OCI-LY3 (cell line): ENCODE measurements around the gene HYAL1.

Experiments used
- H2AFZ ChIP-seq: fragments of 200-600, 300-600 bp; shearing (Covaris generic); 2 replicates; pipeline ENCODE4 v1.6.0; 2014; ENCODE audit warnings: antibody characterized with exemption, low read depth, low read length
- H3K27ac ChIP-seq: fragments of 200-600, 300-600 bp; sonication (generic); 2 replicates; pipeline ENCODE4 v1.5.1; 2014; ENCODE audit warnings: mild to moderate bottlenecking, low read length, moderate library complexity, mixed read lengths
- H3K27me3 ChIP-seq: fragments of 200-600, 300-600 bp; sonication (generic); 2 replicates; pipeline ENCODE4 v1.6.1; 2014; ENCODE audit warnings: low read depth, low read length, mixed read lengths
- H3K36me3 ChIP-seq: fragments of 200-600, 300-600 bp; sonication (generic); replicated peaks from 2 replicates; pipeline ENCODE3; 2014; ENCODE audit warnings: low read depth, low read length, mixed read lengths
- H3K4me1 ChIP-seq: fragments of 300-600, 200-600 bp; sonication (generic); 2 replicates; pipeline ENCODE4 v1.6.1; 2014; ENCODE audit warnings: low read length, mixed read lengths
- H3K4me2 ChIP-seq: fragments of 200-600, 300-600 bp; sonication (generic); 2 replicates; pipeline ENCODE4 v1.6.1; 2014; ENCODE audit warnings: low read length, mixed read lengths
- H3K4me3 ChIP-seq: fragments of 300-600, 200-600 bp; sonication (generic); 2 replicates; pipeline ENCODE4 v1.5.1; 2014; ENCODE audit warnings: antibody characterized with exemption, mild to moderate bottlenecking, low read length, moderate library complexity
- H3K79me2 ChIP-seq: fragments of 300-600, 200-600 bp; shearing (Covaris generic); 2 replicates; pipeline ENCODE4 v1.6.1; 2014; ENCODE audit warnings: mild to moderate bottlenecking, low read length, mixed read lengths
- H3K9ac ChIP-seq: fragments of 300-600, 200-600 bp; shearing (Covaris generic); 2 replicates; pipeline ENCODE4 v1.6.0; 2014; ENCODE audit warnings: mild to moderate bottlenecking, low read length, moderate library complexity
- H3K9me3 ChIP-seq: fragments of 200-600, 300-600 bp; shearing (Covaris generic); 2 replicates; pipeline ENCODE4 v1.6.1; 2014; ENCODE audit warnings: low read length, mixed read lengths; ENCODE audit not compliant: insufficient read depth
- H4K20me1 ChIP-seq: fragments of 200-600, 300-600 bp; sonication (generic); 2 replicates; pipeline ENCODE4 v1.6.1; 2016; ENCODE audit warnings: low read length, mixed read lengths; ENCODE audit not compliant: insufficient read depth
- CTCF ChIP-seq: fragments of 200-600, 300-600 bp; sonication (generic); IDR thresholded peaks from 2 replicates; pipeline ENCODE4 v1.5.1; 2014; ENCODE audit warnings: antibody characterized with exemption, low read length, low read depth
- EZH2phosphoT487 ChIP-seq: fragments of 200-600 bp; shearing (Covaris generic); IDR thresholded peaks from 2 replicates; pipeline ENCODE4 v1.6.1; 2018; ENCODE audit warnings: antibody characterized with exemption, mixed run types, low read depth

HYAL1 gene

GRCh38 chr3:50327129-50327528 is 23.8 kb upstream of the HYAL1 start:
- TF ChIP-seq CTCF (no peak), EZH2phosphoT487 (no peak)
- Histone ChIP-seq H3K27ac (no peak overlapping the region), H3K4me3 (peak overlapping the region; percentile 91), H3K79me2 (peaks cover 29% of the 10 kb centered on the region), H3K27me3 (no peaks in the 10 kb centered on the region), H3K9ac (peak overlapping the region; percentile 81), H3K9me3 (no peaks in the 10 kb centered on the region), H3K4me1 (peaks cover 24% of the 10 kb centered on the region), H3K4me2 (peak overlapping the region; percentile 93), H3K36me3 (peaks cover 36% of the 10 kb centered on the region), H2AFZ (no peak overlapping the region), H4K20me1 (no peaks in the 10 kb centered on the region)

GRCh38 chr3:50326182-50326541 is 22.8 kb upstream of the HYAL1 start:
- no peaks in the 10 kb centered on the region for H4K20me1 ChIP-seq
- H3K4me2 ChIP-seq, result no peak overlapping the region
- TF ChIP-seq EZH2phosphoT487, result no peak
- TF ChIP-seq CTCF, result no peak
- H2AFZ ChIP-seq, result no peak overlapping the region
- no peaks in the 10 kb centered on the region for H3K27me3 ChIP-seq
- peaks cover 27% of the 10 kb centered on the region for H3K36me3 ChIP-seq
- H3K4me3 ChIP-seq, result no peak overlapping the region
- no peaks in the 10 kb centered on the region for H3K9me3 ChIP-seq
- H3K9ac ChIP-seq, result no peak overlapping the region
- H3K27ac ChIP-seq, result no peak overlapping the region
- H3K79me2 ChIP-seq, result peaks cover 19% of the 10 kb centered on the region
- H3K4me1 ChIP-seq, result peaks cover 28% of the 10 kb centered on the region

DNA sequence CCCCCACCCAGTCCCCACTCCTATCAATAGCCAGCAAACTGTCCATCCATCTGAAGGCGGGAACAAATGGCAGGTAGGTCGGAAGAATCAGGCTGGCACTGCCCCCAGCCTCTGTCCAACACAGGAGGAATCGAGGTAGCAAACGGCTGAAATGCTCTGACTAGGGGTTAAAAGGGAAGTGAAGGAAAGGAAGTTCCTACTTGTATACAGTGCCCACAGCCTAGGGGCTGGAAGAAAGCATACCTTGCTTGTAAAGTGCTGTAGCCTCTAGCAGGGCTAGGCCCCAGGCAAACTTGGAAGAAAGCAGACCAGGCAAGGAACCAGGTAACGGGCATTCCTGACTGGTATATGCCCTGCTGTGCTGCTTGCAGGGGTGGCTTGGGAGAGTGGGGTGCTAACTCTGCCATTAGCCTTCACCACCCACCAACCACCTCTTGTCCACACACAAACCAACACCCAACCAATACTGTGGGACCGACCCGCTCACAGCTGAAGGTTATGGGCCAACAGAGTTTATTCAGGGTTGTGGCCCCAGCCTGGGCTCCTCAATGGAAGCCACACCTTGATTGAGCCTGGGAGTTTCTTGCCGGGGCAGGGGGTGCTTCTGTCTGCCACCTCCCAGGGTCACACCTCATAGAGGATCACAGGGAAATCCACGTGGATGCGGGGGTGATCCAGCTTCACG is 22.3 kb upstream of the HYAL1 start:
- H3K79me2 ChIP-seq, result peaks cover 22% of the 10 kb centered on the region
- H3K27ac ChIP-seq, result no peak overlapping the region
- no peak overlapping the region for H3K9ac ChIP-seq
- no peaks in the 10 kb centered on the region for H3K27me3 ChIP-seq
- H2AFZ ChIP-seq, result no peak overlapping the region
- peaks cover 21% of the 10 kb centered on the region for H3K36me3 ChIP-seq
- H3K9me3 ChIP-seq, result no peaks in the 10 kb centered on the region
- no peak overlapping the region for H3K4me2 ChIP-seq
- H3K4me1 ChIP-seq, result peaks cover 28% of the 10 kb centered on the region
- TF ChIP-seq EZH2phosphoT487 (no peak), CTCF (no peak)
- no peaks in the 10 kb centered on the region for H4K20me1 ChIP-seq
- H3K4me3 ChIP-seq, result no peak overlapping the region

- peaks cover 27% of the 10 kb centered on the region for H3K79me2 ChIP-seq
- no peak overlapping the region for H3K4me3 ChIP-seq
- H2AFZ ChIP-seq, result no peak overlapping the region
- no peak overlapping the region for H3K4me2 ChIP-seq
- no peaks in the 10 kb centered on the region for H3K27me3 ChIP-seq
- no peak overlapping the region for H3K27ac ChIP-seq
- no peaks in the 10 kb centered on the region for H4K20me1 ChIP-seq
- peaks cover 16% of the 10 kb centered on the region for H3K36me3 ChIP-seq
- TF ChIP-seq EZH2phosphoT487 (no peak), CTCF (no peak)
- H3K9ac ChIP-seq, result no peak overlapping the region
- peaks cover 31% of the 10 kb centered on the region for H3K4me1 ChIP-seq
- no peaks in the 10 kb centered on the region for H3K9me3 ChIP-seq
Observed at GRCh38 chr3:50325113-50325480, 21.7 kb upstream of the HYAL1 start.
